Hematopoietic multipotent progenitor cell (in vitro differentiated cells): Measurements from ENCODE around the gene NFX1. TPM values are rescaled to one million over a fixed set of nuclear protein-coding genes. Genes with fewer than 3 reads are reported as not detected.
"Not testable (repeated sequence)": the region's sequence is repeated elsewhere in the genome, so short reads cannot be mapped to it uniquely, and the experiment has no call there.

Experiments used
- DNase-seq, 3 donors: peaks; one replicate each; pipeline ENCODE4 v3.0.0-alpha.2; 2011 to 2015; ENCODE audit warnings: low read depth in 2 of 3, low spot score in 2 of 3
- total RNA-seq: library from RNA; depleted of rRNA; stranded (reverse); fragments of >200 nt; gene quantifications from one replicate; pipeline ENCODE4 v1.2.3, GENCODE V29; 2012

NFX1 gene
- total RNA-seq, 1 donor: 35.5 TPM

DNA sequence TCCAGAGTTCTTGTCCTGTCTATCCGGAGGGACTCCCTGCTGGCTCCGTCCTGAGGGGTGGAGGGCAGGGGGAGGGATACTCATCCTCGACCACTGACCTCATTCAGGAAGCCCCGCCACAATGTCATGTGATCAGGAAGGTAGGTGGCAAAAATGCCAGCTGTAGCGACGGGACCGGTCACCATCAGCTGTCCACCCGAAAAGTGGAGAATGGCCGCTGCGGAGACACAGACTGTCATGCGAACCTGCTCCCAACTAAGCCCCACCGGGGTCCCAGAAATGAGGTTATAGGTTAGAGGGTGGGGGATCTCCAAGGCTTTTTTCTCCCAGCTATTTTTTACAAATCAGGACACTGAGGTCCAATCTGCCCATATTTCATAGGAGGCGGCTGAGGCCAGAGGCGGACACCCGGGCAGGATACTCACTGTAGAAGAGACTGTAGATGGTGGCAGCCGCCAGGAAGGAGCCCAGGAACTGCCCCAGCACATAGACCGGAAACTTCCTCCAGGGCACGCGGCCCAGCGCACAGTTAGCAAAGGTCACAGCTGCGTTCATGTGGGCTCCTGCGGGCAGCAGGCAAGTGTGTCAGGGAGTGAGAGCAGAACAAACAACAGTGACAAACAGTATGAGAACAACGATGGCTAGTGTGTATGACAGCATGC lies 95.8 kb downstream of the NFX1 start:
- not testable (repeated sequence) for DNase-seq

DNA sequence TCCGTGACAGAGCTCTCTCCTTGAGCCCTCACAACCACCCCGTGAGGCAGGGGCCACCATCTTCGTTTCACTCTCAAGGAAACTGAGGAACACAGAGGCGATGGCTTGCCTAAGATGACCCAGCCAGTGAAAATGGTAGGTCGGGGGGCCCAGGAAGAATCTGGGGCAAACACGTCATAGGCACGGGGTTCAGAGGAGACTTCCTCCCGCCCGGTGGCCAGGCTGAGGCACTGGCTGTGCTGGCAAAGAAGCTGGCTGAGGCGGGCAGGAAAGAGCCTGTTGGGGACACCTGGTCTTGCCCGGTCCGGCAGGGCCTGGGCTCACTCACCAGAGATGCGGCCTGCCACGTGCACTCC lies 96.3 kb downstream of the NFX1 start:
- not testable (repeated sequence) for DNase-seq

DNA sequence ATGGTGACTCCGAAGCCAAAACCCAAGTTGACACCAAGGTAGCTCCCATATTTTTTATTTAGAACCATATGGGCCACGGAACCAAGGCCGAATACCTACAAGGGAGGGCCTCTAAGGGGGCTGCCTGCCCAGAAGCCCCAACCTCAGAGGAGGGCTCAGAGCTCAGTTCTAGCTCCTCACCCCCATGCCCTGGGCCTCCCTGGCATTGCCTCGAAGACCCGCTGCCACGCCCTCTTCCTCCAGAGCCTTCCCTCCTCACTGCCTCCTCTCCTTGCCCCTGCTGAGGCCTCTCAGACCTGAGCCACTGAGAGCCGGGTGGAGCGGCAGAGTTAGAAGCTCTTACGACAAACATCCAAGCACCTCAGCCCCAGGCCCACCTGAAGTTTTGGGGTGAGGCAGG lies 96.7 kb downstream of the NFX1 start:
- DNase-seq: not testable (repeated sequence)

DNA sequence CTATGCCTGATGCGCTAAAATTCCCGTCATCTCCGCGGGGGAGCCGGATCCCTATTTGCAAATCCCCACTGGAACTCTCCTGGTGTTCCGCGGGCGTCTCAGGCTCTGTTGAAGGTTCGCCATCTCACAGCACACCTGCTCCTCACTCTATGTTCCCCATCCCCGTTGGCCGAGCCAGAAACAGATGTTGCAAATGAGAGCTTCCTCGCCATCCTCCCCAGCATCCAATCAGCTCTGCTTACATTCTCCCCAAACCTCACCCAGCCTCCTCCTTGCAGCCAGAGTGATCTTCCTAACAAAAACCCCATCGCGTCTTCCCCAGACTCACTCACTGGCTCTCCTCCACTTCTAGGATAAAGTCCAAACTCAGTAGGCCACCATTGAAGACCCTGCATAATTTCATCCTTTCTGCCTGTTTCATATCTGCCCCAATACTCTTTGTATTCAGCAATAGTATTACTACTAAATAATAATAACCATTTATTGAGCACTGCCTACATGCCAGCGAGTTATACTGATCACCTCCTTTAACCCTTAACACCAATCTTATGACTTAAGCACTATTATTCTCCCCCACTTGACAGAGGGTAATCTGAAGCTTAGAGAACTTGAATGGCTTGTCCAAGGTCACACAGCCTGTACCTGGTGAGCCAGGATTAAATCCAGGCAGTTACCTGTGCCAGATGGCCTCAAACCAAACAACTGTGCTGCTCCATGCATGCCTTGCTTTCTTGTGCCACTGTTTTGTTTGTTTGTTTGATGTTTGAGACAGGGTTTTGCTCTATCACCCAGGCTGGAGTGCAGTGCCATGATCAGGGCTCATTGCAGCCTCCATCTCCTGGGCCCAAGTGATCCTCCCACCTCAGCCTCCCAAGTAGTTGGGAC lies 98.0 kb downstream of the NFX1 start:
- DNase-seq: no peak

DNA sequence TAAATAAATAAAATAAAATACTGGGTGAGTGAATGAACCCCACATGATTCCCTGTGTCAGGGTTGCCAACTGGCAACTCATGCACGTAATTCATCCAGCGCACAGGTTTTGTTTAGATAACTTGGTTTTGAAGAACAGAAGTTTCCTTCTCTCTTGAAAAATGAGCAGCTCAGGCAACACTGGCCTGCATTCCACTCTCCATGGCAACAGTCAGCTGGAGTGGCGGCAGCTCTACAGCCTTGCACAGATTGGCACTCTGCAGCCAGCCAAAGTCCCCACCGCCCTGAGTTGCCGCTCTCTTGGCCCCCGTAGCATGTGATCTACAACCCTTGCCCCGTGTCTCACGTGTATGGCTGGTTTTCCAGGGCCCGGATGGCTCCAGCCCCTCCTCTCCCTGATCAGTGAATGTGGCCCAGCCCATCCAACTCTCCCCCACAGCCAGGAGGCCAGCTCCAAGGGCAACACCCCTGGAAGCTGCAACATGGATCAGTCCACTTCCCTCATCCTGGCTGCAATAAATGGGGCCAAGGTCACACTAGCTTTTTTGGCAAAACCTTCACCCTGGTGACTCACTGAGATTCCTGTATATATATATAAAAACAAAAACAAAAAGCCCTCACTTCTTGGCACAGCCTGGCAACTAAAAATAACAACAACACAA lies 100.9 kb downstream of the NFX1 start:
- not testable (repeated sequence) for DNase-seq

DNA sequence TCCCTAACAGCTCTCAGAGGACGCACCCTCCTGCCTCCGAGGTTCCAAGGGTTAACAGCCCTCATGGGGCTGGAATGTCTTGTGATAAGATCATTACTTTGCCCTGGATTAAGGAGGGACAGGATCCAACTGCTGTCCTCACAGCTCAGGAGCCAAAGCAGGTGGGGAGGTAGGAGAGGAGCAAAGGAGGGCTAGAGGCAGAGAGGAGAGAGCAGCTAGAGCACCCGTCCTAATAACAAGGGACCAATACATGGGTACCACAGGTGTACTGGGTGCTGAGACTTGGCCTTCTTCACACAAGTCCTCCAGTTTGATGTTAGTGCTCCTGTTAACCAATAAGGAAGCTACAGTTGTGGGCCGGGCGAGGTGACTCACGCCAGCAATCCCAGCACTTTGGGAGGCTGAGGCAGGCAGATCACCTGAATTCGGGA lies 102.3 kb downstream of the NFX1 start:
- DNase-seq: not testable (repeated sequence)

DNA sequence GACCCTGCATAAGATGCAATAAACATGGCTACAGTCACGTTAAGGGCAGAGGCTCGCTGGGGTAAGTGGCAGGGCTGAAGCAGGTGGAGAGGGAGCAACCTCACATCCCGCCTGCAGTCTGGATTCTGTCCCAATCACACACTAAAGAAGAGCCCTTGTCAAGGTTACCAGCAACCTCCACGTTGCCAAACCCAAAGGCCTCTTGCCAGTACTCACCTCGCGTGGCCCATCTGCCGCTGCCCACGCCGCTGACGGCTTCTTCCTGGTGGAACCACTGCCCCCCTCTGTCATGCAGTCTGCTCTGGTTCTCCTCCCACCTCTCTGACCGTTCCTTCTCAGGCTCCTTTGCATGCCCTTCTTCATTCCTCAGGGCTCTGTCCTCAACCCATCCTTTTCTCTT lies 103.3 kb downstream of the NFX1 start:
- DNase-seq: no peak

DNA sequence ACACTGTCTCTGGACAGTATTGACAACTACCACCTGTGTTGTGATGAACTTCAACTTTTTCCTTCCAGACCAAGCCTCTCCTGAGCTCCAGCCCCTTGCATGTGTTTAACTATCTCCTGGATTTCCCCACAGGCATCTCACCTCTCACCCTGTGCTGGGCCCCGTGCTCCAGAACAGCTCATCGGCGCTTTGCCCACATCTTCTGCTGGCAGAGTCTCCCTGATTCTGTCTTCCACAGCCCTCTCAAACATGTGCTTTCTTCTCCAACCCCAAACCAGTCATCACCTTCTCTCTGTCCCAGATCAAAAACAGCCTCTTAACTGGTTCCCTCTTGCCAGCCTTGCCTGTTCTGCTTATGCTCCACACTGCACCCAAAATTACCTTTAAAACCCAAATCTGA lies 103.7 kb downstream of the NFX1 start:
- DNase-seq: not testable (repeated sequence)

DNA sequence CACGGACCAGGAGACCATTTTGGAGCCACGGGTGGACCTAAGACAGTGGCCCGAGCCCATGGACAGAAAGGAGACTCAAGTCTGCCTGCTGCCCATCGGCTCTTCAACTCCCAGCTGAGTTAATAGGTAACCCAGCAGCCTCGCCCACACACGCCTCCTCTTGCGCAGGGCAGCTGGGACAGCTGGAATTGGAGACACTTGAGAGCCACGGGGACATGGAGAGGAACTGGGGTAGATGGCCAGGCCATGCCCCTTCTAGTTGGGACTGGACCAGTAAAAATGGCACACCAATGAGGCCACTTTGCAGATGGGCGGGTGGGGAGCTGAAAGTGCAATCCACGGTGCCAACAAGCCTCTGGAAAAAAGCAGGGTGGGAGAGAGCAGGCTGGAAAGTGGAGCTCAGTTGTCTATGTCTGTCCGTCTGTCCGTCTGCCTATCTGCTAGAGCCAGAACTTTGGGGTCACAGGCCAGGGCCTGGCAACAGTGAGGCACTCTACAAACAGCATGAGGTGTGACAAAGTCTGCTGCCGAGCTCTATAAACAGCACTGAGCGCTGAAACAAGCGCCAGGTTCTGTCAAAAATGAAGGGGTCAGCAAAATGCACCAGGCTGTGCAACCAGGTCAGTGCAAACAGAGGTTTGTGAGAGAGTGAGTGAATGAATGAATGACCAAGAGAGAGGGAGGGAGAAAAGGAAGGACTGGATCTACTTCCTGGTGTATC lies 105.0 kb downstream of the NFX1 start:
- not testable (repeated sequence) for DNase-seq

DNA sequence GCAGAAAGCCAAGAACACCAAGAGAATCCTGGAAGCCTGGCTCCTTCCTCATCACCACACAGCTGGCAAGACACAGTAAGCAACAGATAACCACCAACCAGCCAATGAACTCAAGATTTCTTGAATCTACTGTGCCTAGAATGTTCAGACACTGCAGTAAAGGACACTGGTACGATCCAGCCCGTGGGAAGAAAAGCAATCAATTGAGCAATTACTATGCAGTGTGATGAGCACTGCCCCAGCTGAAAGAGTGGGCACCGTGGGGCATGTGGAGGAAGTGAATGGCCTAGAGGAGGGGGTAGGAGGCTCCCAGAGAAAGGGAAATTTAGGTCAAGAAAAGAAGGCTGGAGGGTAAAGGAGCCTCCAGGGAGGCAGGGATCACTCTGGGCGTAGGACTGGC lies 107.5 kb downstream of the NFX1 start:
- DNase-seq: not testable (repeated sequence)

DNA sequence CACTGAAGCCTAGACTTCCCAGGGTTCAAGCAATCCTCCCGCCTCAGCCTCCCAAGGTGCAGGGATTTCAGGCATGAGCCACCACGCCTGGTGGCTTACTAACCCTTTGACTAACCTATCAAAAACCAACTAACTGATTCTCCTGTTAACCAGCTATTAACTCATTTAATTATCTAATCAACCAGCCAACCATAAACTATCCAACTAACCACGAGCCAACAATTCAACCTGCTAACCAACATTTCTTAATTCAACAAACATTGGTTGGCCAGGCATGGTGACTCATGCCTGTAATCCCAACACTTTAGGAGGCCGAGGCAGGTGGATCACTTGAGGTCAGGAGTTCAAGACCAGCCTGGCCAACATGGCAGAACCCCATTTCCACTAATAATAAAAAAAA lies 108.7 kb downstream of the NFX1 start:
- not testable (repeated sequence) for DNase-seq

DNA sequence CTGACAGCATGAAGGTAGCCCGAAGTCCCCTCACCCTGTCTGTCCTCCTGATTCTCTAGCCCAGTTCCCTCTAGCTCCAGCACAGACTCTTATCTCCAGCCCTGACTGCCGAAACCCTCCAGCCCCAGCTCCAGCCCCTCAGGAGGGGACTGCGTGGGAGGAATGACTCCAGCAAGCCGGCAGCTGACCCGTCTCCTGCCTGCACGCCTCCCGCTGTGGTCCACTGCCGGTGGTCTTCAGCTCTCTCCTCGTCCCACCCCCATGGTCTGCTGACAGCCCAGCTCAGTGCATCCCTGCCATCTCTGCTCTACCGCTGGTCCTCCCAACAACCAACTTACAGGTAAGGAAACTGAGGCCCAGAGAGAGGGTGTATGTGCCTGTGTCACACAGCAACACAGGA lies 111.5 kb downstream of the NFX1 start:
- not testable (repeated sequence) for DNase-seq

DNA sequence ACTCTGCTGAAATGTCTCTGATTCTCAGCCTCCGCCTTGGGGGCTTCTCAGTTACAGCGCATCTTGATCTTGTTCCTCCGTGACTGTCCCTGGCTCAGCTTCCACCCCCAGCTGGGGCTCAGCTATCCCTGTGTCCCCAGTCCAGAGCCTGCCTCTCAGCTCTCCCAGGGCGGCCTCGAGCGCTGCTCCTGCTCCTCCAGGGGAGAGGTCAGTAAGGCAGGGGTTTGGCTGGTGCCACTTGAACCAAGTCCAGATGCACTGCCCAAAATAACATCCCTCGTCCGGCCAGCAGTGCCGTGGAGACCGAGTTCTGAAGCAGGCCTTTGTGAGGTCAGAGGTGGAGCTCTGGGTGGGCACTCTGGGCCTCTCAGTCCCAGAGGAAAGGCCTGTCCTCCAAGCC lies 112.1 kb downstream of the NFX1 start, which contains the start of gene AQP7:
Gene AQP7 (minus strand): TSS at position 198 of the 400 bp plus-strand sequence. CDS start 1,306 bp downstream, outside the sequence.
- DNase-seq: not testable (repeated sequence)

DNA sequence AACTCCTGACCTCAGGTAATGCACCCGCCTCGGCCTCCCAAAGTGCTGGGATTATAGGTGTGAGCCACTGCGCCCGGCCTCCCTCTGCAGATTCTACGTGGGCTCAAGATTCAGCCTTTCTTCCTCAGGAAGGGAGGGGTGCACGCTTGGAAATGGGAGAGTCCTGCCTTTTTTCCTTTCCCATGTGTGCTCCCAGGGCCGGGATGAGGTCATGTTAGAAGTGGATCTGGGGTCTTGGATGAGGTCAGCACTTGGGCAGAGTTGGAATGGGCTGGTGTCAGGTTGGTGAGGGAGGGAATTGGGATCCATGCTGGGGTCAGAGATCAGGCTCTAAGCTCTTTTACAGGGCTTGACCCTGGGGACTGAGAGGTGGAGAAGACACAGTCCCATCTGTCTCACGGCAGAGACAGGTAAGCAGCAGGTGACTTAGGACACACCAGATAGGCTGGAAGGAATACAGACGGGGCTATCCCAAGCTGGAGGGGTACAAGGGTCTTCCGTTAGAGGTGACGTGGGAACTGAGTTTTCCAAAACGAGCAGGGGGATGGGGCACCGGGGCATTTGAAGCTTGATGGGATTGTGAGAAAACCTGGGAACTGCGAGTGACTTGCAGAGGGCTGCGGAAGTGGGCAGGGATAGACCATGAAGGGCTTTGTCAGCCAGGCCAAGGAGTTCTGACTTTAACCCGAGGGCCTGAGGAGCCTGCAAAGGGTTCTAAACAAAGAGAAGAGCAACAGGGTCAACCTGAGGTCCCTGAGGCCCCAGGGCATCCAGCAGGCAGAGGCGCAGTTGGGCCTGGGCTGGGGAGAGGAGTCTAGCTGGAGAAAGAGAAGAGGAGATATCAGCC lies 113.8 kb downstream of the NFX1 start:
- DNase-seq: no peak

DNA sequence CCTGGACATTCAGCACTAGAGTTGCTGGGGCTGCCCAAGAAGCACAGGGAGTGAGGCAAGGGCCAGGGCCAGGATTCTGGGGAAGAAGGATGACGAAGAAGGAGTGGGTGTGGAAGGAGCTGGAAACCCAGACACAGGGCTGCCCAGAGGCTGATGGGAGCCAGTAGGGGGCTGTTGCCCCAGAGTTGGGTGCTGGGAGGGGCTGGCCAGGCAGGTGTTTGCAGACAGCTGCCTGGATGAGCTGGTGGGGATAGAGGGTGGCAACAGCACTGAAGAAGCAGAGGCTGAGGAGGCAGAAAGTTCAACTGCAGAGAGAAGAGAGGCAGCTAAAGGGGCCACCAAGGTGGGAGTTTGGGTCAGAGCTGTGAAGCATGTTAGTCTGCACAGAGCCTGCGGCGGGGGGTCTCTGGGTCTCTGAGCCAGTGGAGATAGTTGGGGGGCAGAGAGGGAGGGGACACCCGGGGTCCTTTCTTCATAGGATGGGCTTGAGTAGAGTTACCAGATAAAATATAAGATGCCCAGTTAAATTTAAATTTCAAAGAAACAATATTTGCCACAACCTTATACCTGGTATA lies 114.6 kb downstream of the NFX1 start:
- DNase-seq: no peak

DNA sequence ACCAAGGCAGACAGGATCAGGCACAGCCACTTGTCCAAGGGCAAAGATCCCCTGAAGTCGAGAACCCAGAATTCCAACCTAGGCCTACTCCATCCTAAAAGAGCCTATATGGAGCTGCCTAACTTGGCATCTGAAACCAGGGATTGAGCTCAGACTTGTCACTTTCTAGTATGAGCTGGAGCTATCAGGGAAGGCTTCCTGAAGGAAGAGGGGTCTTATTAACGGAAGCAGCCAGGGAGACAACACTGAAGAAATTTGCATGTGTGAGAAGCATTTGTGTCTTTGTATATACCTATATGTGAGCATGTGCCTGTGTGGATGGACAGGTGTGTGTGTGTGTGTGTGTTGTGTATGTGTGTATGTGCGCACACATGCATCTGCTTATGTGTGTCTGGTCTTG lies 116.7 kb downstream of the NFX1 start:
- no peak for DNase-seq

DNA sequence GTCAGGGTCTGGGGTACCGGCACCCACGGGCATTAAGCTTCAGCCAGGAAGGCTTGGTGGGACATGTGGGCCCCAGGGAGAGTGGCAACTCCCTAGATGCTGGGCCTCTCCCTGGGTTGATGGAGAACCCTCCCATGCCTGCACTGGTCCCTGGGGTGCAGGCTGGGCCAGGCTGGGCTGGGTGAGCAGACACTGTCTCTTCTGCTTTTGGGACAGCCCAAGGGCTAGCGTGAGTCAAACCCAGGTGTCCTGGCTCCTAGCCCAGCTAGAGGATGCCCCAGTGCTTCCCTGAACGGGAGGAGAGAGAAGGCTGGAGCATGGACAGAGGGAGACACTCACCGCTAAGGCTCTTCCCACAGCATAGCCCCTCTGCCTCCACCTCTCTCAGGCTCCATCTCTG lies 117.8 kb downstream of the NFX1 start:
- no peak for DNase-seq

DNA sequence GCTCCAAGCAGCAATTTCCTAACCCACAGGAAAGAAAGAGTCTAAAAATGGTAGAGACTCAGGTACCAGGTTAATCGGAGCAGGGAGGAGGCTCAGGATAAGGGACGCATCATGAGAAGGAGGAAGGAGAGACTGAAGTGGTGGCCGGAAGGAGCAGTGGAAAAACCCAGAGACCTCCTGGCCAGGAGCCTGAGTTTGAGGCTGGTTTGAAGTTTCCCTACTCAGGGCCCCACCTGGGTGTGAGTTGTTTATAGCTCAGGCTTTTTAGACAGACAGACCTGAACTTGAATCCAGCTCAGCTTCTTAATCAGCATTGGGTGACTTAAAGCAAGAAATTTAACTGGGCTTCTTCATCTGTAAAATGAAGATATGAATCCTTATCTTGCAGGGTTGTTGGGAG lies 124.0 kb downstream of the NFX1 start:
- DNase-seq: no peak

DNA sequence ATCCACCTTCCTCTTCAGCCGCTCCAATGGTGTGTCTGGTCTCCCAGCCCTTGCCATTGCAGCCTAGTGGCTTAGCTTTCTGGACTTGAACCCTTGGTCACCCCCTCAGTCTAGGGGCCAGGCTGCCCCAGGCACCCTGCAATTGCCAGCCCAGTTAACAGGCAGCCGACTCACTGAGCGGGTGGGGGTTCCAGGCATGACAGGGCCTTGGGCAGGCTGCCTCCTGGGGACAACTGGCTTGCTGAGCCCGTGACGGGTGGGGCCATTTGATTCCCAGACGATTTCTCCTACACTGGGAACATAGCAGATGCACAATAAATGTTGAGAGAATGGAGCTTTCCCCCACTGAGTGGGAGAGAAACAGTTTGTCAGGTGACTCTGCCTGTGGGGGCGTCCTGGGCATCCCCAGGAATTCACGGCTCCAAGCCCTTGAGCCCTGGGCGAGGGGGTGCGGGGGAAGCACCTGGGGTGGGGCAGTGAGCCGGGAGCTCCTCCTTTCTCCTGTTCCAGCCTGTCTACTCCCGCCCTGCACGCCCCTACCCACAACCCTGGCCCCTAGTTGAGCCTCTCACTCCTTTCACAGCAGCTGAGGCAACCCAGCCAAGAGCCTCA lies 124.7 kb downstream of the NFX1 start:
- no peak for DNase-seq
